ENCODE data around the gene ALDH4A1.

Gene ALDH4A1

GRCh38 chr1:18939398-18940302 lies 37.3 kb upstream of the ALDH4A1 start:
- DNase-seq: peak in 4 of 14 donors; percentile 23 to 70 (median 36)

GRCh38 chr1:18938707-18939070 lies 36.3 kb upstream of the ALDH4A1 start:
- peak in 8 of 14 donors; percentile 17 to 82 (median 43) for DNase-seq

DNA sequence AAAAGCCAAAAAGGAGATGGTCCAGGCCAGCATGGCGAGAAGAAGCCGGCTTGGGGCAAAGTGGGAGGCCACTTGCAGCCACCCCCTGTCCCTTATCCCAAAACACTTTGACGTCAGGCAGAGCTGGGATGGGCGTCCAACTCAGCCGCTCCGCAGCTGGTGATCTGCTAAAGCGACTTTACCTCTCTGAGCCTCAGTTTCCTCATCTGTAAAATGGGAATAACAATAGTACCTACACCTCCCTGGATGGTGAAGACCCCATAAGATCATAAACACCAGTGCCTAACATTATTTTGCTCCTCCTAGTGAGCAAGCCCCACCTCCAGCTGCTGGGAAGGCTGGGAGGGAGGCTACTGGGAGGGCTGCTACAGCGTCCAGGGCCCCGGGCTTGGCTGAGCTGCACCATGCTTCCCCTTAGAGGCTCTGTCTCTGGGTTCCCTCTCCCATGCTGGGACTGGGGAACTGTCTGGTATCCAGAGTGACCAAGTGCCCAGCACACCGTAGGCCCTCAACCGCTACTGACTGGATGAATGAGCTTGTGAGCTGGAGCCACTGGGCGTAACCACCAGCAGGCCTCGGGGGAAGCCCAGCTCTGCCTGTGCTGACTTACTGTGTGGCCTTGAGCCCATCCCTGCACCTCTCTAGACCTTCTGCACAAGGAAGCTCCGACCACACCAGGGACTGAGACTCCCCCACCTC lies 35.8 kb upstream of the ALDH4A1 start:
- DNase-seq: peak in 4 of 14 donors; percentile 42 to 81 (median 50)

DNA sequence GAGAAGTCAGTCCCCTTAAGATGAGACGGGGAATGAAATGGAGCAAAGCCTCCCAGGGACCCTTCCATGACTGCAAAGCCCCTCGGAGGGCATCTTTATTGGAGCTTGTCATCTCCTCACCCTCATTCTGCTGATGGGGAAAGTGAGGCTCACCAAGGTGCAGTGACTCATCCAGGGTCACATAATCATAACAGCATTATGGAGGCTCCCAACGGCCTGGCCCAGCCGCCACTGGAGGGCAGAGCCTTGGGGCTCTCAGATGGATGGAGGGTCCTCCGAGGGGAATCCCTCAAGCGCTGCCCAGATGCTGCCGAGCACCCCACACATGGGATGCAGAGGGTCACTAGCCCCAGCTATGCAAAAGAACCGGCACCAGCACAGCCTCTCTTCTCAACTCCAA lies 35.2 kb upstream of the ALDH4A1 start:
- DNase-seq: no peak

DNA sequence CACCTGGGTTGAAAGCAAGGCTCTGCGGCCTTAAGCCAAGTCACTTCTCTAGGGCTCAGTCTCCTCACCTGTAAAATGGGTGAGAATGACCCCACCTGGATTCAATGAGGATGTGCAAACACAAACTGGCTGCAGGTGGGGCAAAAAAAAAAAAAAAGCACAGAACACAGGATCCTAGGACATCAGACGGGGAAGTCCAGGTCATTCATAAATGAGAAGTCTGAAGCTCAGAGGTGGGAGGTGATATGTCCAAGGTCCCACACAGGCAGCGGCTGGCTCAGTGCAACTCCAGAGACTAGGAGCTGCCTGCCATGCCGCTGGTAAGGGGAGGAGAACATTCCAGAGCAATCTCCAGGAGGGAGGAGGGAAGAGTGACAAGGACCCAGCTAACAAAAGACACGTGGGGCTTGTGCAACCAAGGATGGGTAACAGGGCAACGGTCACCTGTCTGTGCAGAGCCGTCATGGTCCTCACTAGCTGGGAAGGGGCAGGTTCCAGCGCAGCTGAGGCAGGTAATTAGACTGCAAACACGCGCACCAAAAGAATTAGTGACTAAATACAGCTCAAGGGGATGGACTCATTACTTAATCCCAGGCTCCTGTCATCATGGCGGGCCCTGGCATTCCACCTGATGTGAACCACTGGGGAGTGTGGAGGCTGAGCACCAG lies 34.6 kb upstream of the ALDH4A1 start:
- no peak for DNase-seq

DNA sequence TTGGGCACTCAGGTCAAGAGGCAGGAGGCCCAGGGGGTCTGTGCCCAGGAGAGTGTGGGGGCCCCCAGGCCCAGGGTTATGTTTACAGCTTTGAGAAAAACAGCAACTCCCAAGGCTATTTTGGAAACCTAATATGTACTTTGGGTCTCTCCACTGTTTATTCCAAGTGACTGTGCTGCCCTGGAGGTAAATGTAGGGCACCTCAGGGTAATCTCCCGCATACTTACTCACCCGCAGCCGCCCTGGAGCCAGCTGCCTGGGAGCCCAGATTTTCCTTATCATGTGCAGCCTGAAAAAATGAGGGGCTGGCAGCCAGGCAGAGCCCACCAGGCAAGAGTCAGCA lies 34.1 kb upstream of the ALDH4A1 start:
- no peak for DNase-seq

DNA sequence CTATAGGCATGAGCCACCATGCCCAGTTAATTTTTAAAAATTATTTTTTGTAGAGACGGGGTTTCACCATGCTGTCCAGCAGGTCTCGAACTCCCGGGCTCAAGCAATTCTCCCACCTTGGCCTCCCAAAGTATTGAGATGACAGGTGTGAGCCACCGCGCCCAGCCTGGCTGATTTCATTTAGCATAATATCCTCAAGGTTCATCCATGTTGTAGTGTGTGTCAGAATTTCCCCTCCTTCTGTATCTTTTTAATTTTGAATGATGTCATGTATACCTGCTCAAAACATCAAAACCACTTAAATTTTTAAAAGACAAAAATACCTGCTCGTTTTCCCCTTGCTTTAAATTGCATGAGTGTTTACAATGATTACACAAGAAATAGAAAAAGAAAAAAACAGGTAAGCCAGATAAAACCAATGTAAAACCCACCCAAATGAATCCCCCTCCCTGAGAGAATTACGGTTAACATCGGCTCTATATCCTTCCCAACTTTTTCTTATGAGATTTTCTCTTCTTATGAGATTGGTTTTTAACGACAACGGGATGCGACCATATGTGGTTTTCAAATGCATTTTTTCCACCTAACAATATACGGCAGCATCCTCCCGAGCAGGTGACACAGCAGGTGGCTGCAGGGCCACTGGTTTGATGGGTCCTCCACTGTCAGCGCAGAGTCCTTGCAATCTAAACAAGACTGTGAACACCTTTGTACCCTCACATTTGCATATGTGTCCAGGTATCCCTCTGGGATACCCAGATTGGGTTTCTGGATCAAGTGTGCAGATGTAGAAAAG lies 32.0 kb upstream of the ALDH4A1 start:
- DNase-seq: no peak

DNA sequence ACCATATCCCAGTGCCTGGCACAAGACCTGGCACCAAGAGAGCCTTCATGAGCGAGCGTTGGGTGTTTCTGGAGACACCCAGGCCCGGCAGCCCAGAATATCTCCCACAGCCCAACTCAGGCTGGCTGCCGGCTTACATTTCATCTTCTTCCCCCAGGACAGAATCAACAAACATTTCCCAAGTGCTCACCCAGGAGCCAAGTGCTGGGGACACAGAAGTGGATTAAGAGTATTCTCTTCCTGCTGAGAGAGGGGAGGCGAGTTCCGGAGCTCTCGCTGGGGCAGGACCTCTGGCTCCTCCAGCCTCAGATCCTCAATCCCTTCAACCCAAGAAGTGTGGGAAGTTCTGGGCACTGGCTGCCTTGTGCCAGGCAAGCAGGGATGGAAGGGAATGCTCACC lies 30.5 kb upstream of the ALDH4A1 start:
- DNase-seq: no peak

- peak in 3 of 14 donors; percentile 27 to 30 (median 27) for DNase-seq
These were observed 30.0 kb upstream of the ALDH4A1 start for GRCh38 chr1:18932387-18932786.

GRCh38 chr1:18931730-18932129 lies 29.4 kb upstream of the ALDH4A1 start:
- no peak for DNase-seq

DNA sequence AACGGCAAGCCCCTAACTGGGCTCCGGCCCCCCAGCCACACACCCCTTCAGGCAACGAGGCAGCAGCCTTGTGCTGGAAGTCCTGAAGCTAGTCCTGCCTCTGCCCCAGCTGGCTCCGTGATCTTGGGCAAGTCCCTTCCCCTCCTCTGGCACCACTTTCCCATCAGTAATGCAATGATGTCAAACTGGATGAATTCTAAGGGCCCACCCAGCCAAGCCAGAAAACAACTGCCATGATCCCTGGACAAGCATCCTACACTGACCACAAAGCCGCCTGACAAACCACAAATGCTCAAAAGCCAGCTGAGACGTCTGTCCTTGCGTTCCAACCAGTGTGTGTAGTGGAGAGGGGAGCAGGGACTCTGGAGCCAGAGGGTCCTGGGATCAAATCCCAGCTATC lies 27.3 kb upstream of the ALDH4A1 start:
- DNase-seq: no peak

GRCh38 chr1:18928985-18929384 lies 26.6 kb upstream of the ALDH4A1 start:
- DNase-seq: no peak

DNA sequence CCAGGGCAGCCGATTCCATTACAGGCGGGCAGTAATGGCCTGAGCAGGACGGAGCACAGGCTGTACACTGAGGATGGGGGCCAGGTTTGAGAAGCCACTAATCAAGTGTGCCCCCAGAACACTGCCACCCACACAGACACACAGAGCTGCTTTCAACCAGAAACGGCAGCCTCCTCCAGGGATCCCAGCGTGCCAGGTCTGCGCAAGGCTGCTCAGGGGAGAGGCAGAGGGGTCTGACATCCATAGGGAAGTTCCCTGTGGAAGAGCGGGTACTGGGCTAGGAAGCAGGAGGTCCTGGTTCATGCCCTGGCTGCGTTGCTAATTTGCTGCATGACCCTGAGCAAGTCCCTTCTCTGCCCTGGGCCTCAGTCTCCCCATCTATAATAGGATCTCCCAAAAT lies 26.1 kb upstream of the ALDH4A1 start:
- no peak for DNase-seq

- peak in 1 of 14 donors; percentile 28 for DNase-seq
These were observed 25.4 kb upstream of the ALDH4A1 start for GRCh38 chr1:18927654-18928272.

- no peak for DNase-seq
These were observed 24.8 kb upstream of the ALDH4A1 start for GRCh38 chr1:18927082-18927653.

DNA sequence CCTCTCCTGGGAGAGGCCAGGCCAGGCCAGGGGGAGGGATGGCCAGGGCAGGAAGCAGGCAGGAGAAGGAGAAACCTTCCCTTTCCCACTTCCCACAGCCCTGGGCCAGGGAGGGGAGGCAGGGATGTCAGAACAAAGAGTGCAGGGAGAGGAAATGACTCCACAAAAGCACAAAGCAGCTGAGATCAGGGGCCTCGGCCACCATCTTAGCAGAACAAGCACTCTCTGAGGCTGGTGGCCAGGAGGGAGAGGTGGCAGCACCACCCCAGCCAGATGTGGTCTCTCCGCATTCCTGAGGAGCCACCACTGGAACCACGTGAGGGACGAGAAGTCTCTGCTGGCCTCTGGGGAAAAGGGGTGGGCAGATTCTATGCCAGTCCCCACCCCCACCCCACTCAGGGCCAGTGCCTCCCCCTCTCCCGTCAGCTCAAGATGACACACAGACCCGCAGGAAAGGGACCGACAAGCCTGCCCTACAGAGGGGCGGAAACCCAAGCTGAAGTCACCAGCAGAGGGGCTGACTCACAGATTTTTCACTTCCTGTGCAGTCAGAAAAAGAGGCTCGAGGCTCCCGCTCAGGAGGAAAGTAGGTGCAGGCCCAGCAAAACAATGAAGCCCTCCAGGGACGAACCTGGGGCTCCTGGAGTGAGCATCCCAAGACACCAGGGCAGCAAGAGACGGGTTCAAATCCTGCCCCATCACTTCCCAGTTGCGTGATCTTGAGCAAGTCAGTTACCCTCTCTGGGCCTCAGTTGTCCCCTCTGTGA lies 24.1 kb upstream of the ALDH4A1 start:
- peak in 2 of 14 donors; percentile 28 to 48 for DNase-seq

GRCh38 chr1:18925279-18925678 lies 22.9 kb upstream of the ALDH4A1 start:
- DNase-seq: no peak

DNA sequence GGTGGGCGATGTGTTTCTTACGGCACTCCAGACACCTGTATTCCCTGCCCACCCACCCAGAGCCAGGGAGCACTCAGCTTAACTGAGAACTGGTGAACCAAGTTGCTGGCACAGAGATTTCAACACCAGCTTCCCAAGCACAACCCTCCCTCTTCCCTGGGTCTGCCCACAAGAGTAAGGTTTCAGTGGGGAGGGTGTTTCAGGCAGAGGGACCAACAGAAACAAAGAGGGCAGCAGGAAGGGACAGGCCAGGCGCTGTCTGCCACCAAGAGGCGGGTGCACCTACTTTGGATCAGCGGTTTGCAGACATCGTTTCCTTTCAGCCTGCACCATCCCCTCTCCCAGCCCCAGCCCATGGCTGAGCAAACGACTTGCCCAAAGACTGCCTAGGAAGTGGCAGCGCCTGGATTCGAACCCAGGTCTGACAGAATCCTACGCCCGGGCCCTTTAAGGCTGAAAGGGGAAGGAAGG lies 21.9 kb upstream of the ALDH4A1 start:
- peak in 3 of 14 donors; percentile 31 to 49 (median 46) for DNase-seq

GRCh38 chr1:18923756-18924211 lies 21.4 kb upstream of the ALDH4A1 start:
- DNase-seq: peak in 1 of 14 donors; percentile 58
